GM10266 (cell line): ENCODE data around the gene MAVS.

Experiments
- DNase-seq: peaks from one replicate; pipeline ENCODE4 v3.0.0; 2012; ENCODE audit errors: extremely low spot score
- CTCF ChIP-seq: IDR thresholded peaks from 2 replicates; pipeline ENCODE4 v1.5.1; 2012; ENCODE audit warnings: mild to moderate bottlenecking, low read depth; ENCODE audit not compliant: control insufficient read depth, insufficient read depth; ENCODE audit errors: missing control alignments

MAVS gene

GRCh38 chr20:3867802-3868201, 21.2 kb downstream of the MAVS start:
- no peak for DNase-seq
- TF ChIP-seq CTCF = no peak

GRCh38 chr20:3869839-3870634, 23.4 kb downstream of the MAVS start:
- no peak for DNase-seq

GRCh38 chr20:3871550-3872265, 25.1 kb downstream of the MAVS start:
- no peak for DNase-seq
- no peak for TF ChIP-seq CTCF

More at GRCh38 chr20:3869839-3870634, 23.4 kb downstream of the MAVS start:
- no peak for TF ChIP-seq CTCF

GRCh38 chr20:3873507-3873906, 26.9 kb downstream of the MAVS start:
- DNase-seq = no peak
- TF ChIP-seq CTCF = no peak

GRCh38 chr20:3874194-3874844, 27.7 kb downstream of the MAVS start:
- TF ChIP-seq CTCF = no peak
- DNase-seq = no peak

- TF ChIP-seq CTCF = no peak
- DNase-seq = no peak
Observed at GRCh38 chr20:3875378-3875974, 28.8 kb downstream of the MAVS start.
